Transverse colon (tissue), 4 donors: ENCODE data around the gene CAMTA1. TPM values are rescaled to one million over a fixed set of nuclear protein-coding genes. Genes with fewer than 3 reads are reported as not detected.

Experiments used
- DNase-seq: peaks from one replicate; pipeline ENCODE4 v3.0.0-alpha.2; 2019
- H3K27ac ChIP-seq, 4 donors: fragments of 200-600 bp; sonication (generic); 2 replicates each; pipeline ENCODE4 v1.5.1; 2016 to 2018; ENCODE audit warnings: inconsistent platforms in 4 of 4
- H3K27me3 ChIP-seq: fragments of 200-600 bp; sonication (generic); 2 replicates; pipeline ENCODE4 v1.5.1; 2017; ENCODE audit warnings: inconsistent platforms
- H3K36me3 ChIP-seq, 4 donors: fragments of 200-600 bp; sonication (generic); 2 replicates each; pipeline ENCODE4 v1.5.1; 2017 to 2019; ENCODE audit warnings: inconsistent platforms in 4 of 4
- H3K4me1 ChIP-seq, 4 donors: fragments of 200-600 bp; sonication (generic); 2 replicates each; pipeline ENCODE4 v1.5.1; 2017 to 2020; ENCODE audit warnings: inconsistent platforms in 4 of 4
- H3K4me3 ChIP-seq, 4 donors: fragments of 200-600 bp; sonication (generic); 1 replicate in 1 of 4; 2 replicates in 3 of 4; pipeline versions ENCODE4 v1.5.1 to v1.6.1; 2017 to 2019; ENCODE audit warnings: inconsistent platforms in 4 of 4
- H3K9me3 ChIP-seq, 2 donors: fragments of 200-600 bp; sonication (generic); 2 replicates each; pipeline ENCODE4 v1.5.1; 2017 to 2019; ENCODE audit warnings: inconsistent platforms in 2 of 2
- CTCF ChIP-seq, 5 experiments: fragments of 200-600 bp in 3 of 5; fragments of 450-650 bp in 2 of 5; sonication (generic) in 3 of 5; IDR thresholded peaks; 1 replicate in 2 of 5; 2 replicates in 3 of 5; pipeline ENCODE4 v1.5.1; 2016 to 2017; ENCODE audit warnings: antibody characterized with exemption in 5 of 5, inconsistent platforms in 3 of 5, mild to moderate bottlenecking in 2 of 5, moderate library complexity in 1 of 5
- EP300 ChIP-seq: sonication (generic); formaldehyde crosslinking; IDR thresholded peaks from one replicate; pipeline ENCODE4 v1.6.1; 2017; ENCODE audit warnings: antibody characterized with exemption, low read depth
- POLR2A ChIP-seq: fragments of 450-650 bp; IDR thresholded peaks from one replicate; pipeline ENCODE4 v1.6.1; 2016; ENCODE audit warnings: antibody characterized with exemption, mild to moderate bottlenecking, moderate library complexity
- POLR2AphosphoS5 ChIP-seq, 3 donors: sonication (generic); formaldehyde crosslinking; IDR thresholded peaks; one replicate each; pipeline ENCODE4 v1.6.1; 2016; ENCODE audit warnings: antibody characterized with exemption in 3 of 3
- WGBS, 2 donors: methylation state at CpG; one replicate each; pipeline ENCODE4 v1.1.5; 2018; ENCODE audit warnings: low coverage in 1 of 2; 5-methylcytosine and 5-hydroxymethylcytosine counted together
- in situ Hi-C, 4 donors: fragments of 200-750 bp; cut with MboI; loops; one replicate each; pipeline versions ENCODE4 v1.15.0 to v1.15.1; 2017; ENCODE audit warnings: low sequenced_read_pairs in 3 of 4, low pct_ligation_motif_present in 1 of 4, low pct_unique_long_range_greater_than_20kb in 1 of 4
- intact Hi-C: fragments of 100-400 bp; cut with DNase I; formaldehyde crosslinking; loops from one replicate; pipeline ENCODE4 v1.15.1; 2023; ENCODE audit warnings: low total_unique reads
- total RNA-seq, 4 donors: library from RNA; depleted of rRNA; stranded (reverse); fragments of >200 nt; gene quantifications; one replicate each; pipeline ENCODE4 v1.1.0, GENCODE V29; 2016

Gene CAMTA1
- total RNA-seq, 4 donors from 2014 or later, result 93.8 to 268 (median 130) TPM

GRCh38 chr1:7516929-7517328 is 731.7 kb downstream of the CAMTA1 start:
- intact Hi-C loops, result no loop called here
- 65 to 77% methylated on average over 5 of the region's 5 CpGs for WGBS, 2 donors
- no peak overlapping the region for H3K27ac ChIP-seq

GRCh38 chr1:7517611-7518330 is 732.5 kb downstream of the CAMTA1 start:
- no peak overlapping the region for H3K27ac ChIP-seq
- no peaks in the 10 kb centered on the region for H3K4me1 ChIP-seq
- H3K36me3 ChIP-seq, result no peaks in the 10 kb centered on the region
- intact Hi-C loops (no loop called here), in situ Hi-C loops (no loop called here)
- no peak for DNase-seq
- 60 to 73% methylated on average over 1 to 10 of the region's 10 CpGs for WGBS, 2 donors
- no peaks in the 10 kb centered on the region for H3K9me3 ChIP-seq
- TF ChIP-seq POLR2A (no peak), POLR2AphosphoS5 (IDR thresholded peaks at IDR 0.05) (no peak), CTCF (IDR thresholded peaks at IDR 0.05) (no peak), EP300 (no peak)
- no peak overlapping the region for H3K4me3 ChIP-seq
- H3K27me3 ChIP-seq, result no peaks in the 10 kb centered on the region

More at GRCh38 chr1:7516929-7517328, 731.7 kb downstream of the CAMTA1 start:
- no peaks in the 10 kb centered on the region for H3K27me3 ChIP-seq
- TF ChIP-seq CTCF (IDR thresholded peaks at IDR 0.05), result no peak
- no peak for TF ChIP-seq EP300
- no peak for TF ChIP-seq POLR2A
- TF ChIP-seq POLR2AphosphoS5 (IDR thresholded peaks at IDR 0.05), result no peak
- H3K4me1 ChIP-seq, result no peaks in the 10 kb centered on the region
- no peaks in the 10 kb centered on the region for H3K36me3 ChIP-seq
- DNase-seq, result no peak
- in situ Hi-C loops, result no loop called here
- no peaks in the 10 kb centered on the region for H3K9me3 ChIP-seq
- H3K4me3 ChIP-seq, result no peak overlapping the region

- 89% methylated on average over 8 of the region's 8 CpGs; no CpG with 5 or more reads in 1 of the 2 donors for WGBS, 2 donors
- DNase-seq, result no peak
- no peaks in the 10 kb centered on the region for H3K27me3 ChIP-seq
- no peaks in the 10 kb centered on the region for H3K36me3 ChIP-seq
- H3K27ac ChIP-seq, result no peak overlapping the region
- no peaks in the 10 kb centered on the region for H3K9me3 ChIP-seq
- no peak overlapping the region for H3K4me3 ChIP-seq
- intact Hi-C loops, result no loop called here
- TF ChIP-seq CTCF (IDR thresholded peaks at IDR 0.05) (no peak), POLR2AphosphoS5 (IDR thresholded peaks at IDR 0.05) (no peak), EP300 (no peak), POLR2A (no peak)
- no peaks in the 10 kb centered on the region for H3K4me1 ChIP-seq
- in situ Hi-C loops, result no loop called here
Observed at GRCh38 chr1:7518411-7518810, 733.2 kb downstream of the CAMTA1 start.

GRCh38 chr1:7519181-7519860 is 734.1 kb downstream of the CAMTA1 start:
- WGBS, 2 donors, result 83 to 100% methylated on average over 1 to 8 of the region's 8 CpGs
- no peak for TF ChIP-seq CTCF (IDR thresholded peaks at IDR 0.05)
- TF ChIP-seq POLR2AphosphoS5 (IDR thresholded peaks at IDR 0.05), result no peak
- TF ChIP-seq EP300, result no peak
- no peak for TF ChIP-seq POLR2A
- Histone ChIP-seq H3K4me3 (no peak overlapping the region), H3K27me3 (no peaks in the 10 kb centered on the region), H3K27ac (no peak overlapping the region), H3K36me3 (no peaks in the 10 kb centered on the region), H3K9me3 (no peaks in the 10 kb centered on the region), H3K4me1 (no peaks in the 10 kb centered on the region)
- intact Hi-C loops, result no loop called here
- in situ Hi-C loops, result no loop called here
- DNase-seq, result no peak
